A673 (cell line): ENCODE results near the gene BICD1. TPM values are rescaled to one million over a fixed set of nuclear protein-coding genes. Genes with fewer than 3 reads are reported as not detected.

Experiments
- BruUV-seq: library from RNA; stranded (reverse); fragments of 400-500 nt; replicated peaks from 2 replicates; lab custom pipeline; 2021; lab: Mats Ljungman, UMichigan
- CTCF ChIA-PET: fragments of 300-600 bp; sonication (Branson Sonifier 250); formaldehyde crosslinking; loops from one replicate; lab custom pipeline; 2022; ENCODE audit warnings: antibody characterized with exemption; lab: Charles Lee
- POLR2A ChIA-PET: fragments of 300-600 bp; sonication (Branson Sonifier 250); formaldehyde crosslinking; loops from one replicate; lab custom pipeline; 2022; ENCODE audit warnings: antibody characterized with exemption; ENCODE audit not compliant: low non-redundant PET; lab: Charles Lee
- DNase-seq: peaks from one replicate; pipeline ENCODE4 v3.0.0-alpha.2; 2015; ENCODE audit warnings: low spot score
- H3K27ac ChIP-seq: fragments of 200-600 bp; sonication (generic); 2 replicates; pipeline ENCODE4 v1.5.1; 2016; ENCODE audit warnings: mixed run types, low read depth, mild to moderate bottlenecking, mixed read lengths, antibody characterized with exemption, low read length; ENCODE audit not compliant: poor library complexity, severe bottlenecking
- H3K27me3 ChIP-seq: fragments of 200-600 bp; sonication (generic); replicated peaks from 2 replicates; pipeline ENCODE4 v1.6.1; 2017; ENCODE audit warnings: mixed run types, low read depth, mild to moderate bottlenecking, mixed read lengths, antibody characterized with exemption, low read length; ENCODE audit not compliant: insufficient read depth, poor library complexity
- H3K36me3 ChIP-seq: fragments of 200-600 bp; sonication (generic); 2 replicates; pipeline ENCODE4 v1.6.1; 2016; ENCODE audit warnings: mixed run types, mild to moderate bottlenecking, mixed read lengths, antibody characterized with exemption, low read length; ENCODE audit not compliant: insufficient read depth, poor library complexity, severe bottlenecking
- H3K4me1 ChIP-seq: fragments of 200-600 bp; sonication (generic); 2 replicates; pipeline ENCODE4 v1.6.1; 2017; ENCODE audit warnings: mixed run types, mild to moderate bottlenecking, mixed read lengths, antibody characterized with exemption, low read length; ENCODE audit not compliant: insufficient read depth, poor library complexity, severe bottlenecking
- H3K4me3 ChIP-seq: fragments of 200-600 bp; sonication (generic); 2 replicates; pipeline ENCODE4 v1.5.1; 2016; ENCODE audit warnings: low read depth, mixed run types, mild to moderate bottlenecking, mixed read lengths, low read length; ENCODE audit not compliant: poor library complexity, severe bottlenecking
- H3K9me3 ChIP-seq: fragments of 200-600 bp; sonication (generic); 2 replicates; pipeline ENCODE4 v1.6.1; 2016; ENCODE audit warnings: mixed run types, low read depth, mild to moderate bottlenecking, mixed read lengths, antibody characterized with exemption, low read length; ENCODE audit not compliant: poor library complexity, severe bottlenecking
- CTCF ChIP-seq: fragments of 300-800, 200-600 bp; sonication (generic); conservative IDR thresholded peaks from 2 replicates; pipeline ENCODE4 v1.5.1; 2017; ENCODE audit warnings: low read depth, mild to moderate bottlenecking, antibody characterized with exemption, low read length, moderate library complexity, mixed read lengths
- EZH2 ChIP-seq: fragments of 200-600 bp; sonication (generic); IDR thresholded peaks from 2 replicates; pipeline ENCODE4 v1.6.1; 2017; ENCODE audit warnings: borderline replicate concordance, low read depth, mild to moderate bottlenecking, mixed read lengths, antibody characterized with exemption, low read length; ENCODE audit not compliant: poor library complexity, severe bottlenecking
- intact Hi-C: fragments of 100-400 bp; cut with micrococcal nuclease; formaldehyde crosslinking; loops from one replicate; pipeline ENCODE4 v1.10.0; 2022; ENCODE audit not compliant: unreplicated experiment
- total RNA-seq: library from RNA; stranded (reverse); gene quantifications from 2 replicates; pipeline ENCODE4 v1.2.3, GENCODE V29; 2021

BICD1 gene
- total RNA-seq, 1 experiment from 2014 or later, result 50.2 TPM

- POLR2A ChIA-PET, result no interaction called here
- H3K4me1 ChIP-seq, result no peaks in the 10 kb centered on the region
- no peaks in the 10 kb centered on the region for H3K27me3 ChIP-seq
- H3K9me3 ChIP-seq, result no peaks in the 10 kb centered on the region
- H3K4me3 ChIP-seq, result no peak overlapping the region
- TF ChIP-seq EZH2, result no peak
- TF ChIP-seq CTCF, result no peak
- no peak for DNase-seq
- intact Hi-C loops, result no loop called here
- no peak overlapping the region for H3K27ac ChIP-seq
- H3K36me3 ChIP-seq, result no peaks in the 10 kb centered on the region
- CTCF ChIA-PET, result interaction anchor here (0.6 kb wide), 1 partner anchor 80 kb away, joined by 5 read pairs; no protein-coding TSS in a partner anchor
- no TSS peak for BruUV-seq
Measured at GRCh38 chr12:32344047-32344446, 237.4 kb downstream of the BICD1 start.

- Histone ChIP-seq H3K9me3 (no peaks in the 10 kb centered on the region), H3K27ac (no peak overlapping the region), H3K4me1 (no peaks in the 10 kb centered on the region), H3K27me3 (no peaks in the 10 kb centered on the region), H3K36me3 (no peaks in the 10 kb centered on the region), H3K4me3 (no peak overlapping the region)
- POLR2A ChIA-PET, result no interaction called here
- no peak for DNase-seq
- CTCF ChIA-PET, result no interaction called here
- no TSS peak for BruUV-seq
- intact Hi-C loops, result no loop called here
- TF ChIP-seq EZH2, result no peak
- no peak for TF ChIP-seq CTCF
Measured at GRCh38 chr12:32353540-32353939, 246.9 kb downstream of the BICD1 start.

- no peaks in the 10 kb centered on the region for H3K9me3 ChIP-seq
- intact Hi-C loops, result no loop called here
- no peak overlapping the region for H3K4me3 ChIP-seq
- no TSS peak for BruUV-seq
- no peak for DNase-seq
- TF ChIP-seq EZH2 (no peak), CTCF (no peak)
- ChIA-PET POLR2A (no interaction called here), CTCF (no interaction called here)
- H3K4me1 ChIP-seq, result peaks cover 5% of the 10 kb centered on the region
- H3K27ac ChIP-seq, result no peak overlapping the region
- H3K27me3 ChIP-seq, result no peaks in the 10 kb centered on the region
- no peaks in the 10 kb centered on the region for H3K36me3 ChIP-seq
Measured at GRCh38 chr12:32357601-32358249, 251.1 kb downstream of the BICD1 start.
